Keratinocyte (primary cell): ENCODE results near the gene CTAG1A. TPM values are rescaled to one million over a fixed set of nuclear protein-coding genes. Genes with fewer than 3 reads are reported as not detected.

Source experiments
- DNase-seq: peaks from one replicate; pipeline ENCODE4 v3.0.0-alpha.2; 2011; ENCODE audit warnings: low read depth, missing footprints, low spot score
- FAIRE-seq: peaks from 2 replicates; lab custom pipeline; 2011; peaks lifted over from hg19 to GRCh38; lab: Jason Lieb, UNC
- H2AFZ ChIP-seq: 2 replicates; pipeline ENCODE4 v1.6.0; 2012; ENCODE audit warnings: low read length, control low read depth, inconsistent platforms; ENCODE audit not compliant: control insufficient read depth
- H3K27ac ChIP-seq: 2 replicates; pipeline ENCODE4 v1.5.1; 2011; ENCODE audit warnings: low read length; ENCODE audit not compliant: control insufficient read depth, insufficient read depth
- H3K27me3 ChIP-seq: 3 replicates; pipeline ENCODE4 v1.6.0; 2011; ENCODE audit warnings: low read length; ENCODE audit not compliant: control insufficient read depth, insufficient read depth; ENCODE audit errors: extremely low read depth
- H3K36me3 ChIP-seq, 2 experiments: 2 replicates in 1 of 2; 3 replicates in 1 of 2; pipeline ENCODE4 v1.5.1; 2011; ENCODE audit warnings: low read length in 2 of 2, mild to moderate bottlenecking in 1 of 2; ENCODE audit not compliant: control insufficient read depth in 2 of 2, insufficient read depth in 2 of 2; ENCODE audit errors: extremely low read depth in 1 of 2
- H3K4me1 ChIP-seq: 3 replicates; pipeline ENCODE4 v1.5.1; 2011; ENCODE audit warnings: low read length; ENCODE audit not compliant: control insufficient read depth, insufficient read depth; ENCODE audit errors: extremely low read depth
- H3K4me2 ChIP-seq: 3 replicates; pipeline ENCODE4 v1.6.0; 2011; ENCODE audit warnings: low read depth, low read length; ENCODE audit not compliant: control insufficient read depth, insufficient read depth; ENCODE audit errors: extremely low read depth
- H3K4me3 ChIP-seq, 3 experiments: fragments of 200-600 bp in 1 of 3; sonication (generic) in 1 of 3; 2 replicates in 2 of 3; 3 replicates in 1 of 3; pipeline ENCODE4 v1.5.1; 2011 to 2016; ENCODE audit warnings: low read length in 3 of 3, mild to moderate bottlenecking in 3 of 3, control low read depth in 2 of 3, inconsistent platforms in 1 of 3, low read depth in 1 of 3, mixed read lengths in 1 of 3, mixed run types in 1 of 3, moderate library complexity in 1 of 3; ENCODE audit not compliant: control insufficient read depth in 2 of 3, insufficient read depth in 2 of 3; ENCODE audit errors: extremely low read depth in 1 of 3
- H3K79me2 ChIP-seq: 2 replicates; pipeline ENCODE4 v1.6.0; 2012; ENCODE audit warnings: low read length; ENCODE audit not compliant: control insufficient read depth, insufficient read depth
- H3K9ac ChIP-seq: 3 replicates; pipeline ENCODE4 v1.6.0; 2011; ENCODE audit warnings: low read length; ENCODE audit not compliant: control insufficient read depth, insufficient read depth; ENCODE audit errors: extremely low read depth
- H3K9me1 ChIP-seq: 3 replicates; pipeline ENCODE4 v1.6.0; 2011; ENCODE audit warnings: low read length; ENCODE audit not compliant: control insufficient read depth, insufficient read depth; ENCODE audit errors: extremely low read depth
- H3K9me3 ChIP-seq: 2 replicates; pipeline ENCODE4 v1.5.1; 2012; ENCODE audit warnings: low read depth, low read length; ENCODE audit not compliant: control insufficient read depth
- H4K20me1 ChIP-seq: 3 replicates; pipeline ENCODE4 v1.6.0; 2011; ENCODE audit warnings: low read length; ENCODE audit not compliant: control insufficient read depth, insufficient read depth; ENCODE audit errors: extremely low read depth
- CTCF ChIP-seq, 3 experiments: IDR thresholded peaks in 1 of 3; conservative IDR thresholded peaks in 1 of 3; optimal IDR thresholded peaks in 1 of 3; 2 replicates in 2 of 3; 3 replicates in 1 of 3; pipeline versions ENCODE3 to v1.5.1; 2011; ENCODE audit warnings: low read length in 3 of 3, mild to moderate bottlenecking in 3 of 3, moderate library complexity in 2 of 3, control low read depth in 1 of 3, inconsistent platforms in 1 of 3; ENCODE audit not compliant: insufficient read depth in 2 of 3; ENCODE audit errors: extremely low read depth in 1 of 3
- EZH2 ChIP-seq: IDR thresholded peaks from one replicate; pipeline ENCODE4 v1.6.1; 2012; ENCODE audit warnings: inconsistent platforms, mild to moderate bottlenecking, low read length, moderate library complexity
- dilution Hi-C: fragments of 300-500 bp; cut with MboI; formaldehyde crosslinking; loops from one replicate; pipeline ENCODE4 v1.7.0; 2020; ENCODE audit warnings: low sequenced_read_pairs; ENCODE audit not compliant: extremely low pct_ligation_motif_present
- polyA plus RNA-seq, 5 experiments: library from polyadenylated mRNA; depleted of rRNA in 3 of 5; stranded (reverse) in 3 of 5; stranded (forward) in 1 of 5; unstranded in 1 of 5; fragments of >200 nt; gene quantifications; 1 replicate in 1 of 5; 2 replicates in 3 of 5; 3 replicates in 1 of 5; pipeline versions ENCODE4 v1.2.1 to v1.2.3, GENCODE V29; 2011 to 2012; ENCODE audit warnings: missing spikeins in 2 of 5, low read depth in 1 of 5, low replicate concordance in 1 of 5

The CTAG1A gene
- polyA plus RNA-seq, 1 donor (not counting 4 experiments of a cell fraction or from before 2014, with no cell fraction given) = not detected

DNA sequence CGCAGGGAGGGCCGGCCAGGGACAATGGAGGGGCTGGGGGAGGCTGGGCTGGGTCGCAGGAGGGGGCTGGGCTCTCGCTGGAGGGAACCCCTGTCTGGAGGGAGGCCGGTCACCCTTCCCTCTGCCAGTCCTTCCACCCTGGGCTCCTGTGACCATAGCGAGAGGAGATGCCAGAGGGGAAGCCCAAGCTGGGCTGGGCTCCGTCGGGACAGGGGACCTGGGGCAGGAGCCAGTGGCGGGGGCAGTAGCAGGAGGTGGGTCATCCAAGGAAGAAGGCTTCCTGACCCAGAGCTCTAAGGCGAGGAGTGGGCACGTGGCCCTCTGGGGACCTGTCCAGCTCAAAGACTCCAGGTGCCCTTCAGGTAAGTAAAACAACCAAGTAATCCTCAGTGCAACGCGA lies 17.3 kb downstream of the CTAG1A start:
- Histone ChIP-seq H3K27me3 (no peaks in the 10 kb centered on the region), H4K20me1 (no peaks in the 10 kb centered on the region), H3K79me2 (no peaks in the 10 kb centered on the region), H3K27ac (no peak overlapping the region), H3K36me3 (no peaks in the 10 kb centered on the region), H3K4me3 (no peak overlapping the region), H3K9me1 (no peaks in the 10 kb centered on the region), H3K9me3 (peaks cover 4% of the 10 kb centered on the region), H2AFZ (no peak overlapping the region), H3K4me1 (peaks cover 23% of the 10 kb centered on the region), H3K4me2 (no peak overlapping the region), H3K9ac (no peak overlapping the region)
- no peak for FAIRE-seq
- dilution Hi-C loops = no loop called here
- DNase-seq = no peak
- TF ChIP-seq CTCF (optimal IDR thresholded peaks at IDR 0.05 in 1 of 3, IDR thresholded peaks at IDR 0.05 in 1 of 3, conservative IDR thresholded peaks at IDR 0.05 in 1 of 3; ENCODE audit: extremely low read depth in 1 of 3, insufficient read depth in 2 of 3, low read length in 3 of 3) = no peak
- TF ChIP-seq EZH2 = no peak

DNA sequence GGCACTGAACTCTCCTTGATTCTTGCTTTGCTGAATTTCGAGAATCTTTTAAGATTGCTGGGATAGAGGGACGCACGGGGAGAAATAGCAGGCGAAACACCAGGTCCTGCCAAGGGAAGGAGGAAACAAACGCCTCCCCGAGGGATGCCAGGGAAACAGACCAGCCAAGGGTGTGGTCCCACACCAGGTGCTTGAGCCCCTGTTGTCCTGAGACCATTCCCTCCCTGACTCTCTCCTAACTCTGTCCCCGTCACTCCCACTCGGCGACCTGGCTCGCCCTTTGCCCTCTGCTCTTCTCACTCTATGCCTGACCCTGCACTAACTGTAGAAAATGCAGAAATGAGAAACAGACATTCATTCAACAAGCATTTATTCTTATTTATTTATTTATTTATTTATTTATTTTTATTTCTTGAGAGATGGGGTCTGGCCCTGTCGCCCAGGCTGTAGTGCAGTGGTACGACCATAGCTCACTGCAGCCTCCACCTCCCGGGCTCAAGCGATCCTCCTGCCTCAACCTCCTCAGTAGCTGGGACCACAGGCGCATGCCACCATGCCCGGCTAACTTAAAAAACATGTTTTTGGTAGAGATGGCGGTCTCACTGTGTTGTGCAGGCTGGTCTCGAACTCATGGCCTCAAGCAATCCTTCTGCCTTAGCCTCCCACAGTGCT lies 18.0 kb downstream of the CTAG1A start:
- no peak overlapping the region for H3K27ac ChIP-seq
- peaks cover 2% of the 10 kb centered on the region for H3K9me3 ChIP-seq
- FAIRE-seq (no peak), DNase-seq (no peak)
- dilution Hi-C loops = no loop called here
- H3K4me1 ChIP-seq = peaks cover 23% of the 10 kb centered on the region
- no peaks in the 10 kb centered on the region for H3K79me2 ChIP-seq
- no peak overlapping the region for H2AFZ ChIP-seq
- no peaks in the 10 kb centered on the region for H4K20me1 ChIP-seq
- H3K36me3 ChIP-seq = no peaks in the 10 kb centered on the region
- TF ChIP-seq CTCF (optimal IDR thresholded peaks at IDR 0.05 in 1 of 3, IDR thresholded peaks at IDR 0.05 in 1 of 3, conservative IDR thresholded peaks at IDR 0.05 in 1 of 3; ENCODE audit: extremely low read depth in 1 of 3, insufficient read depth in 2 of 3, low read length in 3 of 3) (no peak), EZH2 (no peak)
- H3K4me2 ChIP-seq = no peak overlapping the region
- H3K9ac ChIP-seq = no peak overlapping the region
- H3K27me3 ChIP-seq = no peaks in the 10 kb centered on the region
- no peak overlapping the region for H3K4me3 ChIP-seq
- no peaks in the 10 kb centered on the region for H3K9me1 ChIP-seq
